Left cardiac atrium (tissue), 4 donors: ENCODE measurements around the gene RSPO1. TPM values are rescaled to one million over a fixed set of nuclear protein-coding genes. Genes with fewer than 3 reads are reported as not detected.
"Not testable (repeated sequence)": the region's sequence is repeated elsewhere in the genome, so short reads cannot be mapped to it uniquely, and the experiment has no call there.

Source experiments
- ATAC-seq, 2 donors: fragments of 200-7000 bp; cut with Tn5 transposase; one replicate each; pipeline ENCODE4 v1.9.1; 2020; ENCODE audit warnings: mild to moderate bottlenecking in 2 of 2, moderate library complexity in 2 of 2
- DNase-seq: peaks from one replicate; pipeline ENCODE4 v3.0.0-alpha.2; 2020
- intact Hi-C, 2 donors: fragments of 100-400 bp; cut with DNase I; formaldehyde crosslinking; loops; one replicate each; pipeline versions ENCODE4 v1.14.1 to v1.15.1; 2022 to 2023
- total RNA-seq, 2 donors: library from RNA; stranded (reverse); fragmentation: NEBNext Ultra II Directional; extraction: Animal tissue kit (Norgen Biotek cat#: 25700); gene quantifications; one replicate each; pipeline ENCODE4 v1.2.1, GENCODE V29; 2021
- donor health status: DM: no; HTN: yes; CAD: no.
- donor health status: DM: no; HTN: yes; CAD: no; lungs with severe emphysema.
- donor health status: DM: yes; HTN: yes; CAD: no.
- donor health status: Dilated cardiomyopathy.

Gene RSPO1
- total RNA-seq, 2 donors from 2014 or later = 0.68 to 1.4 TPM

DNA sequence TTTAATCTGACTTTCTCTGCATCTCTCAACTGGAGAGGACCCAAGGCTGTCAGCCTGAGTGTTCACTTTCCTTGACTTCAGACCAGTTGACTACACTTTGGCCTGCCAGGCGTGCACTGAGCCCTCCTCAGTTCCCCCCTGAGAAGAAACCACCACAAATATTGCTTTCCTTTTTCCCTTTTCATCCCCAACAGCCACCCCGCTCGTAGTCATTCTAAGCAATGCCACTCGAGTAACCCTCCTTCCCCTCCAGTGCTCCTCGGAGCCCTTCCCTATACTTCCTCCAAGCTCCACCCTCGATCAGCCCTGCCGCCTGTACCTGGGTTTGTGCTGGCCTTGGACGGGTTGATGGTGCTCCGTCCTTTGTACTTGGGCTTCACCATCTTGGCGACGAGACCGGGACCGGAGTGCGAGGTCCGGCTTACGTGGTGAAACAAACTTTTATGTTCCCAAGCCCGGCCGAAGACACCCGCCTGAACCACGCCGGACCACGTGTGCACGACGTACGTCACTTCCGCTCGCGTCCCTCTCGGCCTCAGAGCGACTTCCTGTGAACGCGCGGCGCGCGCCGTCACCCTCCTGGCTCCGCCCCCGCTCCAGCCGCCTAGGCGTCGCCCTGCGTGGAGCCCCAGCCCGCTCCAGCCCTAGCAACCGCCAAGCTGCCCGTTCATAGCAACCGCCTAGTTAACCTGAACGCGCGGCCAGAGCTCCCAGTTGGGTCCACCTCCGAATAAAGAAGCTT is 39.1 kb downstream of the RSPO1 start, which contains the start of gene GNL2:
GNL2 (minus strand) TSS at position 498 of the 742 bp plus-strand sequence; CDS start at position 383, 115 bp downstream.
- peak; percentile 100 for ATAC-seq
- intact Hi-C loops = no loop called here
- peak; percentile 99 for DNase-seq

- DNase-seq (no peak), ATAC-seq (no peak)
- intact Hi-C loops = no loop called here
Measured at GRCh38 chr1:37593726-37594125, 41.0 kb downstream of the RSPO1 start.

DNA sequence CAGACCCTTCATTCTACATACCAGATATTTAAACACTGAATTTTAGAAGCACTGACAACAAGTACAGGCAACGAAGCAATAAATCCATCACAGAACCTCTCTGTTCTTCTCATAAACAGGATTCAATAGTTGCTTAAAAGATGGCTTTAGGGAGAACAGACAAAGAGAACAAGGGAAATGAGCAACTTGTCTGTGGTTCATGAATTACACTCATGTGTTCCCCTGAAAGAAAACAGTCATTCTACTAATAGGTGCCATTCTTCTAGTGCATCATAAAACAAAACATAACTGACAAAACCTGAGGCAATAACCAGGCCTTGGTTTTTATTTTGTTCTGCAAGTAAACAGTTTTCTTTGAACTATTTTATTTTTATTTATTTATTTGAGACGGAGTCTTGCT is 45.8 kb downstream of the RSPO1 start:
- ATAC-seq (no peak), DNase-seq (no peak)
- intact Hi-C loops = no loop called here

- DNase-seq, intact Hi-C loops: not testable (repeated sequence)
Measured at GRCh38 chr1:37584544-37584943, 50.1 kb downstream of the RSPO1 start.

GRCh38 chr1:37575692-37576091 is 59.0 kb downstream of the RSPO1 start:
- ATAC-seq (no peak), DNase-seq (no peak)
- intact Hi-C loops = no loop called here

More at GRCh38 chr1:37584544-37584943, 50.1 kb downstream of the RSPO1 start:
- not testable (repeated sequence) for ATAC-seq

DNA sequence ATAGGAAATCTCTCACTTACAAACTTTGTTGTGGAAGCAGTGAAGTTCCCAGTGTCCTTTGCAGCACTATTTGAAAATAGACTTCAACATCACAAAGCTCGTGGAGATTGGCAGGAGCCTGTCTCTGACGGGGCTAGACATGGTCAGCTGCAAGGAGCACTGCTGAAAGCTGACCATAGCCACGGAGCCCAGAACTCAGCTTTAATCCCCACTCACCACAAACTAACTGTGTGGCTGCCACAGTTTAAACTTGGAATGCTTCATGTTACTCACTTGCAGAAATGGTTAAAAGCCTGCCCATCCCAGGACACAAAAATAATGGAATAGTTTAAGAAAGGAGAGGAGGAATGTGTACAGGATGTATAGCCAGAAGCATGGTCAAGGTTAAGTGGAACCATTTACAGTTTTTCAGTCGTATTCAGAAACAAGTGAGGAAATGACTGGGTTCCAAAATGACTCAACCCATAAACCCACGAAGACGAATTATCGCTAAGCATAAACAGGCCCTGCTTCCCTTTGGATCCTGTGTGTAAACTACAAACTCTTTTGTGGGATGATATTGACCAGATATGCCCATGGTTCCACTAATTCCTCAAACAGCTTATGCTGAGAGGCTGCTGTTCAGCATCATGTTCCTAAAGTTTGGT is 59.7 kb downstream of the RSPO1 start:
- intact Hi-C loops = no loop called here
- no peak for DNase-seq
- ATAC-seq = no peak

- DNase-seq = no peak
- intact Hi-C loops = no loop called here
- no peak for ATAC-seq
Measured at GRCh38 chr1:37570528-37571334, 64.0 kb downstream of the RSPO1 start.

DNA sequence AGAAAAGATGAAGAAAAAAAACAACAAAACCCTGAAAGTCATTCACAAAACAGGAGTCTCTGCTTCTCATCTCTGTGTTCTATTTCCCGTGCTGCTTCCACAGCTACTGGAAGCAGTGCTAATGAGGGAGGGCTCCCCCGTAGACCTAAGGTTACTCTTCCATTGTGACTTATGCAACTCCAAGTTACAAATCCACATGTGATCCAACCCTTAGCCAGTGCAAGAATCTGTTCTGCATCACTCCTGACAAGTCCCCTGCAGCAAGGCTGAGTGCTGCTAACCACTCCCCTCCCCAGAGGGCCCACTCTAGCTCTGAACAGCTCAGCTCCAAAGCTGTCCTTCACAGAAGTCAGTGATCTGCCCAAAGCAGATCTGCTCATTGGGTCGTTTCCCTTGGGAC is 67.7 kb downstream of the RSPO1 start:
- ATAC-seq = no peak
- intact Hi-C loops = no loop called here
- DNase-seq = no peak

- intact Hi-C loops = no loop called here
- ATAC-seq (no peak), DNase-seq (no peak)
Measured at GRCh38 chr1:37564892-37565291, 69.8 kb downstream of the RSPO1 start.

DNA sequence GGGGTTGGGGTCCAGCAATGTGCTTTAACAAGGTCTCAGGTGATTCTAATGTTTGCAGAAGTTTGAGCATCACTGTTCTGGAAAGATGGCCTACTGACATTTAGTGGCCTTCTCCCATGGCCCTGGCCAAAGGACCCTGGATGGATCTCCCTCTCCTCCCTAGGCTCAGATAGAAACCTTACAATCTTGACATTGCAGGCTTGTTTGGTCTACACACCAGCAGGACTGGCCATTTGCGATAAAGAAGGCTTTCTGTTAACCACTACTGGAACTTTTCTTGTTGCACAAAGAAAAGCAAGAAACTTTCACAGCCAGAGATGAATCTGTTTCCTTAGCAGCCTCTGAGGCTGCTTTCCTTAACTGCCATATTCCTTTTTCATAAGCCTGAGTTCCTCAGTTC is 71.7 kb downstream of the RSPO1 start:
- intact Hi-C loops = no loop called here
- DNase-seq (no peak), ATAC-seq (no peak)

Other genes starting within 250 kb of the RSPO1 start
- 10 to 100 TPM in 1 of 2 donors, 1 to 10 TPM in 1; 6.4 to 13.7 TPM for gene ZC3H12A, start 160.3 kb downstream of the RSPO1 start, total RNA-seq
- gene MEAF6, start 120.1 kb downstream of the RSPO1 start, total RNA-seq = 10 to 100 TPM; 34.6 to 36.4 TPM
- 10 to 100 TPM in 1 of 2 donors, 1 to 10 TPM in 1; 9.9 to 10.2 TPM for gene SNIP1, start 80.6 kb downstream of the RSPO1 start, total RNA-seq
- gene DNALI1, start 78.0 kb downstream of the RSPO1 start, total RNA-seq = 1 to 10 TPM; 6.2 to 6.3 TPM
- 10 to 100 TPM; 21.1 to 34.0 TPM for gene GNL2, start 39.0 kb downstream of the RSPO1 start, total RNA-seq
- under 1 TPM; 0.24 to 0.88 TPM for gene CDCA8, start 57.6 kb upstream of the RSPO1 start, total RNA-seq
- under 1 TPM; 0.16 to 0.21 TPM for gene EPHA10, start 130.2 kb upstream of the RSPO1 start, total RNA-seq
- 1 to 10 TPM; 1.2 to 1.6 TPM for gene MANEAL, start 159.0 kb upstream of the RSPO1 start, total RNA-seq
- 10 to 100 TPM; 50.0 to 58.8 TPM for gene C1orf122, start 172.9 kb upstream of the RSPO1 start, total RNA-seq
- gene YRDC, start 173.3 kb upstream of the RSPO1 start, total RNA-seq = 1 to 10 TPM; 5.6 to 9.7 TPM
- gene MTF1, start 224.7 kb upstream of the RSPO1 start, total RNA-seq = 10 to 100 TPM; 14.9 to 15.5 TPM